ENCODE measurements around the gene PCCB.

GRCh38 chr3:136336329-136337100 is 86.4 kb downstream of the PCCB start:
- no peak for TF ChIP-seq CTCF (IDR thresholded peaks at IDR 0.05)
- TF ChIP-seq NR2C2 (CRISPR knock-in tag; IDR thresholded peaks at IDR 0.05): no peak
- no peak for TF ChIP-seq NR1H2 (CRISPR knock-in tag; IDR thresholded peaks at IDR 0.05)
- no peak for TF ChIP-seq CBFB (CRISPR knock-in tag; IDR thresholded peaks at IDR 0.05; ENCODE audit: low read depth)
- no peak for TF ChIP-seq RELA (CRISPR knock-in tag; IDR thresholded peaks at IDR 0.05; ENCODE audit: borderline replicate concordance)
- TF ChIP-seq SP1 (CRISPR knock-in tag; conservative IDR thresholded peaks at IDR 0.05): no peak
- TF ChIP-seq ARID4B (CRISPR knock-in tag; IDR thresholded peaks at IDR 0.05; ENCODE audit: borderline replicate concordance): no peak
- no peak for TF ChIP-seq ATF2 (CRISPR knock-in tag; IDR thresholded peaks at IDR 0.05; ENCODE audit: borderline replicate concordance, low read depth)
- TF ChIP-seq ZNF396 (CRISPR knock-in tag; IDR thresholded peaks at IDR 0.05; ENCODE audit: borderline replicate concordance): no peak
- no peak for TF ChIP-seq ATF6 (CRISPR knock-in tag; IDR thresholded peaks at IDR 0.05)
- no peak for TF ChIP-seq ATF1 (CRISPR knock-in tag; IDR thresholded peaks at IDR 0.05)
- TF ChIP-seq ZSCAN18 (CRISPR knock-in tag; IDR thresholded peaks at IDR 0.05): no peak
